Stimulated activated CD4-positive, alpha-beta T cell treated with anti-CD3 and anti-CD28 coated beads, Interleukin-1b, Interleukin-23, amount 100 ng/mL, for 4 hours (primary cell): Measurements from ENCODE around the gene RAB38.

Source experiments
- DNase-seq, 2 donors: peaks; one replicate each; pipeline ENCODE4 v3.0.0-alpha.2; 2020; ENCODE audit warnings: low read depth in 2 of 2

Gene RAB38

GRCh38 chr11:88174709-88175568 lies at the start of gene RAB38:
TSS of gene RAB38 (minus strand) at chr11:88175443. CDS start at chr11:88175384, 59 bp downstream.
- peak in 1 of 2 donors; percentile 13 for DNase-seq

GRCh38 chr11:88213406-88213805 lies 38.2 kb upstream of the RAB38 start:
- no peak for DNase-seq

DNA sequence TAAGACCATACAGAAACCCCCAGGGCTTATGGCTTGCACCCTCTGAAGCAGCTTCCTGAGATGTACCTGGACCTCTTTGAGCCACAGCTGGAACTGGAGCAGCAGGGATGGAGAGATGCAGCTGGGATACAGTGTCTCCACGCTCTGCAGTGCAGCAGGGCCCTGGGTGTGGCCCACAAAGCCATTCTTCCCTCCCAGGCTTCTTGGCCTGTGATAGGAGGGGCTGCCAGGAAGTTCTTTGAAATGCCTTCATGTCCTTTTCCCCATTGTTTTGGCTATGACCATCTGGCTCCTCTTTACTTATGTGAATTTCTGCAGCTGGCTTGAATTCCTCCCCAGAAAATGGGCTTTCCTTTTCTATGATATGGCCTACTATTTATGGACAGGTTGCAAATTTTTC lies 37.1 kb upstream of the RAB38 start:
- no peak for DNase-seq

- no peak for DNase-seq
These were observed 33.5 kb upstream of the RAB38 start for GRCh38 chr11:88208745-88209144.

- no peak for DNase-seq
These were observed 31.5 kb upstream of the RAB38 start for GRCh38 chr11:88206751-88207150.

- no peak for DNase-seq
These were observed 29.1 kb upstream of the RAB38 start for GRCh38 chr11:88204353-88204752.

DNA sequence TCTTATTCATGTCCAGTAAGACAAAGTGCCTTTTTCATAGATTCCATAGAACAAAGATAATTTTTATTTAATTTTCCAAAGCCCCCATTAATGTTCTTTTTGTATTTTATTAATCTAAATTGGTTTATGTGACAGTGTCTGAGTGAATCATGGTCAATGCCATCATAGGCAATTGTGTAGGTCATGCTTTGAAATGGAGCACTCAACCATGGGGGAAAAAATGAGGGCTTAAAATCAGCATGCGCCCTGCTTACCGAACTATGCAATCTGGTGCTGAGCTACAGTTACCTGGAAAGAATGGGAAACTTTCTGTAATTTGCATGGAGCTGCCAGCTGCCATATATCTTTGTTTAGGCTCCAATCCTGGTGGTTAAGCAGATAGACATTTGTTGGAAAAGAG lies 28.4 kb upstream of the RAB38 start:
- no peak for DNase-seq

DNA sequence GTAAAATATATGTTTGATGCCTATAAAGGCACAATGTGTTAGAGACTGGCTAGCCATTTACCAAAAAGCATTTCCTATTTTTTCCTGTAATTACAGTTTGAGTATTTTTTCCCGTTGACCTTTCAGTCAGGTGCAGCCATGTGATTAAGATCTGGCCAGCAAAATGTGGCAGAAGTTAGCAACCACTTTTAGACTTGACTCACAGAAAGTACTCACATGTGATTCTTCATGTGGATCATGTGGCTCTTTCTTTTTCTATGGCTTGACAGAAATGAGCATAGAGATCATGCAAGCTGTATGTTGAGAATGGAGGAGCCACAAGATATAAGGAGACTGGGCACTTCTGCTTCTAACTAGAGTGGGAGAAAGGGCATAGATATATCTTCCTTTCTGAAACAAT lies 27.3 kb upstream of the RAB38 start:
- no peak for DNase-seq

DNA sequence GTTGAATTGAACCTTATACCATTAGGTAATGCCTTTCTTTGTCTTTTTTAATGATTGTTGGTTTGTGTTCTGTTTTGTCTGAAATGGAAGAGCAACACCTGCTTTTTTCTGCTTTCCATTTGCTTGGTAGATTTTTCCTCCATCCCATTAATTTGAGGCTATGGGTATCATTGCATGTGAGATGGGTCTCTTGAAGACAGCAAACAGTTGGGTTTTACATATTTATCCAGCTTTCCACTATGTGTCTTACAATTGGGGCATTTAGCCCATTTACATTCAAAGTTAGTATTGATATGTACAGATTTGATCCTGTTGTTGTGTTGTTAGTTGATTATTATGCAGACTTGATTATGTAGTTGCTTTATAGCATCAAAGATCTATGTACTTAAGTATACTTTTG lies 21.1 kb upstream of the RAB38 start:
- no peak for DNase-seq

DNA sequence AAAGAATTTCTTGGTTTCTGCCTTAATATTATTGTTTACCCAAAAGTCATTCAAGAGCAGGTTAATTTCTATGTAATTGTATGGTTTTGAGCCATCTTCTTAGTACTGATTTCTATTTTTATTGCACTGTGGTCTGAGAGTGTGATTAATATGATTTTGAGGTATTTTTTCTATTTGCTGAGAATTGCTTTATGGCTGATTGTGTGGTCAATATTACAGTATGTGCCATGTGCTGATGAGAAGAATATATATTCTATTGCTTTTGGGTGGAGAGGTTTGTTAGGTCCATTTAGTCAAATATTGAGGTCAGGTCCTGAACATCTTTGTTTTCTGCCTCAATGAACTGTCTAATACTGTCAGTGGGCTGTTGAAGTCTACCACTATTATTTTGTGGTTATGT lies 20.7 kb upstream of the RAB38 start:
- no peak for DNase-seq

DNA sequence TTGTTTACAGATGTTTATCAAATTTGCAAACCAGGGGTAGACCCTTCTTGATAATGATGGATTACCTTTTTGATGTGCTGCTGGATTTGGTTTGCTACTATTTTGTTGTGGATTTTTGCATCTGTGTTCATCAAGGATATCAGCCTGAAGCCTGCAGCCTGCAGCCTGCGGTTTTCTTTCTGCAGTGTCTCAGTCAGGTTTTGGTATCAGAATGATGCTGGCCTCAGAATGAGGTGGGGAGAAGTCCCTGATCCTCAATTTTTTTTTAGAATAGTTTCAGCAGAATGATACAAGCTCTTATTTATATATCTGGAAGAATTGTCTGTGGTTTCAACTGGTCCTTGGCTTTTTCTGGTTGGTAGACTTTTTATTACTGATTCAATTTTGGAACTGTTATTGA lies 19.7 kb upstream of the RAB38 start:
- DNase-seq = no peak

GRCh38 chr11:88193278-88193677 lies 18.0 kb upstream of the RAB38 start:
- no peak for DNase-seq

GRCh38 chr11:88188932-88189253 lies 13.7 kb upstream of the RAB38 start:
- DNase-seq = no peak

GRCh38 chr11:88188251-88188931 lies 13.1 kb upstream of the RAB38 start:
- DNase-seq = no peak

DNA sequence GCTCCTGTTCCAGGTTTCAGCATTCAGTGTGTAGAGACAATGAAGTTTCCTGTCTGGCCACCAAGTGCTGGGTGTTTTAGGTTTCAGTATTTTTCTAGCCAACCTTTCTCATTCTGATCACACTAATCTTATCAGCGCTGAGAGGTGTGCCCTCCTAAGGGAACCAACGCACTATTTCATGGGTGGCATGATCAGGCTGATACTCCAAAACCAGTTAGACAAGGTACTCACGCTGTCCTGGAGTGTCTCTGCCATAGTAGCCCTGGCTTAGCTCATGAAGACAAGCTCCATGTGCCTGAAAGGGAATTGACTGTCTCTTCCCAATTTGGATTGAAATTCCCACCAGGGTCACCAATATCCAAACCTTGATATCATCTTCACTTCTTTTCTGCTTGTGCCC lies 8.0 kb upstream of the RAB38 start:
- DNase-seq = no peak

GRCh38 chr11:88181776-88182175 lies 6.5 kb upstream of the RAB38 start:
- DNase-seq = no peak

- no peak for DNase-seq
These were observed 4.9 kb upstream of the RAB38 start for GRCh38 chr11:88179971-88180629.

- no peak for DNase-seq
These were observed 3.9 kb upstream of the RAB38 start for GRCh38 chr11:88179141-88179540.

GRCh38 chr11:88178191-88178590 lies 2.9 kb upstream of the RAB38 start:
- DNase-seq = no peak

DNA sequence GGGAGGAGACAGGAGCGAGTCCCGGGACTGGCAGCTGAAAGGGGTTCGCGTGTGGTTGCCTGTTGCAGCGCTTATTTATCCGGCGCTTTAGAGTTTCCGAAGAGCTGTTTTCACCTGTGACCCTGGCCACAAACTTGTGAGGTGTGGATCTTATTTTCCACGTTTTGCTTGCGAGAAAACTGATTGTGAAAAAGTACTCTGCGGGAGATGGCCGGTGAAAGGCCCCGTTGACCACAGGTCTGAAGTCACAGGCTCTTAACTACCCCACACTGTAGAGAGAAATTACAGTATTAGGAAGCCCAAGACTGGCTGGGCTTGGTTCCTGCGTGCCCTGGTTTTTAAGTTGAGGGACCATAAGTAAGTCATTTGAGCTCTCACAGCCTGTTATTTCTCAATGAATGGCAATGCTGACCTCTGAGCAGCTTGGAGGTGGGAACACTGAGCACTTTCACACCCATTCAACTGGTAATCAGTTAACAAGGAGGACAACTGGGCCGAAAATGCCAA lies 379 bp upstream of the RAB38 start:
- no peak for DNase-seq

GRCh38 chr11:88173956-88174355 lies 1.3 kb downstream of the RAB38 start:
- DNase-seq = no peak

DNA sequence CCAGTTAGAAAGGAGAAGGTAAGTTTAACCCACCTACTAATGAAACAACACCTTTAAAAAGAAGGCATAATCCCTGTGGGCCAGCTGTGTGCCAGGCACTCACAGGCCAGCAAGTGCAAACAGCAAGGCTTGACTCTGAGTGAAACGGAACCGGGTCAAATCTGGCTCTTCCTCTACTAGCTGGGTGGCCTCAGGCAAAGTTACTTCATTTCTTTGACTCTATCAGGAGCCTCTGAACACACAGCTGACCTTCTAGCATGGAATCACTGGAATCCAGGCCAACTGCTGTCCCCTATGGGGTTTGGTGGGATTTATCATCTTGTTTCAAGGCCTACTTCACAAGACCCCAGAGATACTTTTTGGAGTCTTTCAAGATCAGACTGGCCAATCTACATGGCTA lies 3.3 kb downstream of the RAB38 start:
- no peak for DNase-seq

DNA sequence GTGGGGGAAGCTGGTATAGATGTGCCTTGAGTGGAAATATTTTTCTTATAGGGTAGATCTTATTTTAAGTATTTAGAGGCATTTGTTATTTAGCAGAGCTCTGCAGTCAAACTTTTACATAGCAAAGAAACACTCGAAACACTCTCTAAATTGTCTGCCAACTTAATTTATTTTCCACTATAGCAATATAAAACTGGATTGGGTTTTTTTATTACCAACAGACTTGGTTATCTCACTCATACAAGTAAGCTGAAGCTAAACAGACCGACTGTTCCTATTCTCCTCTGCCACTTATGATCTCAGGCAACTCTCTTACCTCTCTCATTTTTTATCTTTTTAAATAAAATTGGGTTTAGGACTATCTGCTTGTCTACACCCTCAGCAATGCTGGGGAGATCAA lies 4.6 kb downstream of the RAB38 start:
- no peak for DNase-seq
